DMS 273 (cell line): Measurements from ENCODE around the gene LCN6.
"Not testable (repeated sequence)": the region's sequence is repeated elsewhere in the genome, so short reads cannot be mapped to it uniquely, and the experiment has no call there.

ENCODE experiments used
- DNase-seq: peaks from one replicate; lab custom pipeline; 2025; ENCODE audit not compliant: unreplicated experiment; lab: John Stamatoyannopoulos, UW

The LCN6 gene, protein sequence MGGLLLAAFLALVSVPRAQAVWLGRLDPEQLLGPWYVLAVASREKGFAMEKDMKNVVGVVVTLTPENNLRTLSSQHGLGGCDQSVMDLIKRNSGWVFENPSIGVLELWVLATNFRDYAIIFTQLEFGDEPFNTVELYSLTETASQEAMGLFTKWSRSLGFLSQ

DNA sequence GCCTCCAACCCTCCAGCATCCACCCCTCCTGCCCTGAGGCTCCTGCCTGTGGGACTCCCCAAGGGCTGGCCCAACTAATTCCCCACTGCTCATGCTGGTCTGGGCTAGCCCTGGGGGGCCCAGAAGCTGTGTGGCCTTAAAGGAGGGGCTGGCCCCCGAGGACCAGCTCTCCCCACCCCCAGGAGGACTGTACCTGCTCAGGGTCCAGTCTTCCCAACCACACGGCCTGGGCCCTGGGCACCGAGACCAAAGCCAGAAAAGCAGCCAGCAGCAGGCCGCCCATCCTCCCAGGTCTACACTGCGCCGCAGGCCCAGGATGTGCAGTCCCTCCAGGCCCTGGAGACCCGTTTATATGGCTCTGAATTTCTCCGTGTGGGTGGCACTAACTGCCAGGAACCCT lies at the start of gene LCN6:
Gene LCN6 (minus strand): TSS at position 325 of the 400 bp plus-strand sequence. CDS start 42 bp downstream, at position 283.
- DNase-seq, result no peak

DNA sequence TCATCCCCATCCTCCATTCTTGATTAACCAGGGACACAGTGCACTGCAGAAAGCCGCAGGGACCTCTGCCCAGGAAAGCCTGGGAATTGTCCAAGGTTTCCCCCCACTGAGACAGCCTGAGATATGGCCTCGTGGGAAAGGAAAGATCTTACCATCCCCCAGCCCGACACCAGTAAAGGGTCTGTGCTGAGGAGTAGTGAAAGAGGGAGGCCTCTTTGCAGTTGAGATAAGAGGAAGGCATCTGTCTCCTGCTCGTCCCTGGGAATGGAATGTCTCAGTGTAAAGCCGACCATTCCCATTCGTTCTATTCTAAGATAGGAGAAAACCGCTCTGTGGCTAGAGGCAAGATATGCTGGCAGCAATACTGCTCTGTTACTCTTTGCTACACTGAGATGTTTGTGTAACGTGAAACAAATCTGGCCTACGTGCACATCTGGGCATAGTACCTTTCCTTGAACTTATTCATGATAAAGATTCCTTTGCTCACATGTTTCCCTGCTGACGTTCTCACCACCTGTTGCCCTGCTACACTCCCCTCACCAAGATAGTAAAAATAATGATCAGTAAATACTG lies 48.5 kb upstream of the LCN6 start:
- DNase-seq, result peak; percentile 61

DNA sequence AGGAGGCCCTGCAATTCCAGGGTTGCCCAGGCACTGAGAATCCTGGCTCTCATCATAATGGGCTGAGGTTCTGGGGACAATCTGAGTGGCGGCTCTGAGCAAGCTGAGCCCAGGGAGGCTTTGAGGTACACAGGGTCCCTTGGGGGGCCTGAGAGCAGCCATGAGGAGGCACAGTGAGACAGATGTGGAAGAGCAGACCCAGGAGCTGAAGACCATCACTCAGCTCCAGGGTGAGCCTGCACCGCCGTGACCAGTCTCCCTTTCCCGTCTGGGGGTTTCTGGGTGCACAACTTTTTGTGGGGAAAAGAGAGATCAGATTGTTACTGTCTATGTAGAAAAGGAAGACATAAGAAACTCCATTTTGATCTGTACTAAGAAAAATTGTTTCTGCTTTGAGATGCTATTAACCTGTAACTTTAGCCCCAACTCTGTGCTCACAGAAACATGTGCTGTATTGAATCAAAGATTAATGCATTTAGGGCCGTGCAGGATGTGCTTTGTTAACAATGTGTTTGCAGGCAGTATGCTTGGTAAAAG lies 48.0 kb upstream of the LCN6 start, which contains the start of gene CCDC183:
Gene CCDC183 (plus strand): TSS at position 101 of the 537 bp plus-strand sequence. CDS start 60 bp downstream, at position 161.
- no peak for DNase-seq

DNA sequence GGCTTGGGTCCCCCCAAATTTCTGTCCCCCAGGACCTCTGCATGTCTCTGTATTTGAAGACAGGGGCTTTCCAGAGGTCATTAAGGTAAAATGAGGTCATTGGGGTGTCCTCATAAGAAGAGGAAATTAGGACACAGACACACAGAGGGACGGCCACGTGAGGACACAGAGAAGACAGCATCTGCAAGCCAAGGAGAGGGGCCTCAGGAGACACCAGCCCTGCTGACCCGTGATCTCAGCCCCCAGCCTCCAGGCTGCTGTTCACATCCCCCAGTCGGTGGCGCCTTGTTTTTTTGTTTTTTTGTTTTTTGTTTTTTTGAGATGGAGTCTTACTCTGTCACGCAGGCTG lies 46.6 kb upstream of the LCN6 start:
- no peak for DNase-seq

DNA sequence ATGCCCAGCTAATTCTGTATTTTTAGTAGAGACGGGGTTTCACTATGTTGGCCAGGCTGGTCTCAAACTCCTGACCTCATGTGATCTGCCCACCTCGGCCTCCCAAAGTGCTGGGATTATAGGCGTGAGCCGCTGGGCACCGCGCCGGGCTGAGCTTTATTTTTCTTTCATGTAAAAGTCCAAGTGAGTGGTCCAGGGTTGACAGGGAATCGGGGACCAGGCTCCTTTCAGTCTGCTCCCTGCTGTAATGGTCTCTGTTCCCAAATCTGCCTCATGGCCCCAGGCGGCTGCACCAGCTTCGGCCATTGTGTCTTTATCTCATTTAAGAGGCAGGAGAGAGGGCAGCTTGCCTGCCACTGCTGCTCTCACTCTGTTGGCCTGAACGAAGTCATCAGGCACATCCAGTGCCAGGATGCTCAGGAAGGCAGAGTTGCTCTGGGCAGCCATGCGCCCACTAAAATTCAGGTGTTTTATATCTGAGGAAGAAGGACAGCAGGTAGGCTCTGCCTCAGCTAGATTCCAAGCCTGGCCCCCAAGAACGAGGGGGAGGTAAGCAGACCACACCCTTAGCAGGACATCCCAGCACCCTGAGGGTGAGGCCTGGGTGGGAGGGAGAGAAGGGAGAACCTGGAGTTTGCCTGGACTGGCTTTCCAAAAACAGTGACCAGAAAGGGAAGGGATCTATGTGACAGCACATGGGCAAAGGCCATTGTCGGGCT lies 46.1 kb upstream of the LCN6 start:
- DNase-seq, result no peak

DNA sequence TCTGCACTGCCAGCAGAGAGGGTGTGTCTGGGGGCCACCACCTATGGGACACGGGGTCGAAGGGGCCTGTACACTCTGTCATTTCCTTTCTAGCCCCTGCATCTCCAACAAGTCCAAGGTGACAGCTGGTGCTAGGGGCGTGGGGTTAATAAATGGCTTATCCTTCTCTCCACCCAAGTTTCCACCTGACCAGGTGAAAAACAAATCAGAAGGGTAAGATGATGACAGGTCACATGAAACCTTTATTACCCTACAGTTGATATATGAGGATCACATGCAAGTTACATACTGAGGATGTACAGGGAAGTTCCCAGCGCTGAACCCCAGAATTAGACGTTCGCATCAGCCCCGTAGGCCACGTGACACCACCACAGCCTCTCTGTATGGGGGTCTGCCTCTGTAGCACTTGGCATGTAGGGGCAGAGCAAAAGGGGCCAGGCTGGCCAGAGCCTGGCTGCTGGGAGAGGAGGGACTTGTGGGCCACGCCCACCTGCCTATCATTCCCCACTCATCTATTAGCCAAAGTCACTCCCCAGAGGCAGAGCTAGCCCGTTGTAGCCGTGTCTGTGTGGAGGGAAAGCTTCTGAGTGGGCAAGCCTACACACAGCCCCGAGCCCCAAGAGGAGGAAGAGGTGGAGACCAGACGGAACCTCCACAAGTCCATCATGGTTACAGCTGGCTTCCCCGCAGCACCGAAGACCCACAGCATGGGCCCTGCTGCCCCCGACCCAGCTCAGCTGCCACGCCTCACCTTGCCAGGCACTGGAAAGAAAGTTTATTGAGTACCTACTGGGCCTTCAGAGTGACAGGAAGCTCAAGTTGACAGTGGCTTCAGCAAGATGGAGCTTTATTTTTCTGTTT lies 45.0 kb upstream of the LCN6 start:
- DNase-seq, result peak; percentile 49

DNA sequence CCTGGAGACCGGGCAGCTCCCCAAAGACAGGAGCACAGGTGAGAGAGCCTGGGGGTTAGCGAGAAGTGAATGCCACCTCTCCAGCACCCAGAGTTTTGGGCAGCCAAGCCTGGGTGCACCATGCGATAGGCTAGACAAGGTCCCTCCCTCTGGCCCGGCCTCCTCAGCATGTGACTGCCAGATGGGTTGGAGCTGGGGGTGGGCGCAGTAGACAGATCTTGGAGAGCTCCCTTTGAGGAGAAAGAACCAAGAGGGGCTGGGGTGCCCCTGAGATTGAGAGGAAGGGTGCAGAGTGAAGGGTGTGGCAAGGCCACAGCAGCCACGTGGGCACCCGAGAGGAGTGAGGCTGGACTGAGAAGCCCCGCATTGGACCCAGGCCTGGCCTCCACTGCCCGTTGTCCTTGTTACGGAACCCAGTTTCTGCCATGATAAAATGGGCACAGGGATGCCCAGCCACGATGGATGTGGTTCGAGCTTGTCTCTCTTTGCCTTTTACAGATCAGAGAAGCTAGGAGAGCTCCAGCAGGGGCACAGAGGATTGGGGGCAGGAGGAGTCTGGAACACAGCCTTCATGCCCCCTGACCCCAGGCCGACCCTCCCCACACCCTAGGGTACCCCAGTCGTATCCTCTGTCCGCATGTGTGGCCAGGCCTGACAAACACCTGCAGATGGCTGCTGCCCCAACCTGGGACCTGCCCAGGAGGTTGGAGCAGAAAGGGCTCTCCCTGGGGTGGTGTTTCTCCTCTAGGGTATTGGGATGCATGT lies 44.2 kb upstream of the LCN6 start:
- DNase-seq, result no peak

DNA sequence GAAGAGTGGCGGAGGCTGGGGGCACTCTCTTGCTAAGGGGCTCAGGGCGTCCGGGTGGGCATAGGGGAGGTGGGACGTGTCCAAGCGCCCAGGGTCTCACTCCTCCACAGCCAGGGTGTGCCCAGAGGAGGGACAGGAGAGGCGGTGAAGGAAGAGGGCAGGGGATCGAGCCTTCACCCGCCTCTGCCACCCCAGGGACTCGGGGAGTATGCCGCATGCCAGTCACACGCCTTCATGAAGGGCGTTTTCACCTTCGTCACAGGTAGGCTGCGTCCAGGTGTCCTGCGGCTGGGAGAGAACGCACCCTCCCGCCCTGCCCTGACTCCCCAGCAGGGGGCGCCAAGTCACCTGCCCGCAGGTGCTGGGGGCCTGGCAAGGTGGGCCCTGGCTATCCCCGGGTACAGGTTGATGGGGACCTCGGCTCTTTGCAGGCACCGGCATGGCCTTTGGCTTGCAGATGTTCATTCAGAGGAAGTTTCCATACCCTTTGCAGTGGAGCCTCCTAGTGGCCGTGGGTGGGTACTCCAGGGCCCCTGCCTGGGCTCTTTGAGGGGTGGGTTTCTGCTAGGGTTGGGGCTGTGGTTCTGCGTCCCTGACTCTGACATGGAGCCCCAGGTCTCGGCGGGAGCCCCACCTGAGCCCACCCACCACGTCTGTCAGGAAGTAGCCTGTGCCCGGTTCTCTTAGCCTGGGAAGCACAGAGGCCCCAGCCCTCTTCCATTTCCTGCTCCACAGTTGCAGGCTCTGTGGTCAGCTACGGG lies 43.4 kb upstream of the LCN6 start:
- DNase-seq, result peak; percentile 64

DNA sequence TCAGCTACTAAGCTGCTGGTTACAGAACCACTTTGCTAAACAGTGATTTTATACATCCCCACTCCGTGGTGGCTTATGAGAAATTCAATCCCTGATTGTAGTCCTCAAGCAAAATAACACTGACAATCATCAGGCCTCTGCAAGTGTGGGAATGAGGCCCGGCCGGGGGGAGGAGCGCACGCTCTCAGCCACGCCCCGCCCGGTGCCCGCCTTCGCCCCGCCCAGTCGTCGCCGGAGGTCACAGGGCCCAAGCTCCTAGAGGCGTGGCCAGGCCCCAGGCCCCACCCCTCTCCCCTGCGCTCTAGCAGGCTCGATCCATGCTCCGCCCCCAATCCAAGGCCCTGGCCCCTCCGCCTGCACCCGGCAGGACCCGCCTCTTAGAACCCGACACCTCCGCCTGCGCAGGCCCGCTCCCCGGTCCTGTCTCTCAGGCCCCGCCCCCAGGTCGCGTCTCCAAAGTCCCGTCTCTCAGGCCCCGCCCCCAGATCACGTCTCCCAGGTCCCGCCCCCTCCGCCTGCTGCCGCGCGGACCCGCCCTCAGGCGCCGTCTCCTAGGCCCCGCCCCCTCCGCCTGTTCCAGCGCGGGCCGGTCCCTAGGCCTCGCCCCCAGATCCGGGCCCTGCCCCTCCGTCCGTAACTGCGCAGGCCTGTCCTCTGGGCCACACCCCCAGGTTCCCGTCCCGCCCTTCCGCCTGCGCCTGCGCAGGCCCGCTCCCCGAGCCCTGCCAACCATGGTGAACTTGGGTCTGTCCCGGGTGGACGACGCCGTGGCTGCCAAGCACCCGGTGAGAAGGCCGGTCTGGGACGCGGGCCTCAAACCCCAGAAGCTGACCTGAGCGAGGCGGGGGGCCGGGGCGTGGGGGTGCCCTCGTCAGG lies 42.6 kb upstream of the LCN6 start, which contains the start of gene TMEM141:
Gene TMEM141 (plus strand): TSS at position 705 of the 876 bp plus-strand sequence. CDS start 27 bp downstream, at position 732.
- peak; percentile 100 for DNase-seq

DNA sequence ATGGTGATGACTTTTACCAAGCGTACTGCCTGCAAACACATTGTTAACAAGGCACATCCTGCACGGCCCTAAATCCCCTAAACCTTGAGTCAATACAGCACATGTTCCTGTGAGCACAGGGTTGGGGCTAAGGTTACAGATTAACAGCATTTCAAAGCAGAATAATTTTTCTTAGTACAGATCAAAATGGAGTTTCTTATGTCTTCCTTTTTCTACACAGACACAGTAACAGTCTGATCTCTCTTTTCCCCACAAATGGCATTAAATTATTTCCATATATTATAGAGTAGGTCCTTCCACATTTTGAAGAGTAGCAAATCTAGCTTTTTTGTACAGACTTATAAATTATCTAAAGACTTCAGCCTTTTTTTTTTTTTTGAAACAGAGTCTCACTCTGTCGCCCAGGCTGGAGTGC lies 41.2 kb upstream of the LCN6 start:
- DNase-seq, result no peak

DNA sequence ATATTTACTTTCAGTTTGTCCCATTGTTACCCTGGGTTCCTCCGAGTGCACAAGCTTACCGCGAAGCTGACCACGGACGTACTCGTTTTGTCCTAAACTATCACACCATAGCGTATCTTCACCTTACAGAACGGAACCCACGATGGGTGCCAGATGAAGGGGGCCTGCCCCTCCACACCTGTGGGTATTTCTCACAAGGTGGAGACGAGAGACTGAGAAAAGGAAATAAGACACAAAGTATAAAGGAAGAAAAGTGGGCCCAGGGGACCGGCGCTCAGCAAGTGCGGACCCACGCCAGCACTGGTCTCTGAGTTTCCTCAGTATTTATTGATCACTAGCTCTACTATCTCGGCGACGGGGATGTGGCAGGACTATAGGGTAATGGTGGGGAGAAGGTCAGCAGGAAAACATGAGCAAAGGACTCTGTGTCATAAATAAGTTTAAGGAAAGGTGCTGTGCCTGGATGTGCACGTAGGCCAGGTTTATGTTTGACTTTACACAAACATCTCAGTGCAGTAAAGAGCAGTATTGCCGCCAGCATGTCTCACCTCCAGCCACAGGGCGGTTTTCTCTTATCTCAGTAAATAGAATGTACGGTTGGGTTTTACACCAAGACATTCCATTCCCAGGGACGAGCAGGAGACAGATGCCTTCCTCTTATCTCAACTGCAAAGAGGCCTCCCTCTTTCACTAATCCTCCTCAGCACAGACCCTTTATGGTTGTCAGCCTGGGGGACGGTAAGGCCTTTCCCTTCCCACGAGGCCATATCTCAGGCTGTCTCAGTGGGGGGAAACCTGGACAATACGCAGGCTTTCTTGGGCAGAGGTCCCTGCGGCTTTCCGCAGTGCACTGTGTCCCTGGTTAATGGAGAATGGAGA lies 40.6 kb upstream of the LCN6 start:
- DNase-seq, result not testable (repeated sequence)

DNA sequence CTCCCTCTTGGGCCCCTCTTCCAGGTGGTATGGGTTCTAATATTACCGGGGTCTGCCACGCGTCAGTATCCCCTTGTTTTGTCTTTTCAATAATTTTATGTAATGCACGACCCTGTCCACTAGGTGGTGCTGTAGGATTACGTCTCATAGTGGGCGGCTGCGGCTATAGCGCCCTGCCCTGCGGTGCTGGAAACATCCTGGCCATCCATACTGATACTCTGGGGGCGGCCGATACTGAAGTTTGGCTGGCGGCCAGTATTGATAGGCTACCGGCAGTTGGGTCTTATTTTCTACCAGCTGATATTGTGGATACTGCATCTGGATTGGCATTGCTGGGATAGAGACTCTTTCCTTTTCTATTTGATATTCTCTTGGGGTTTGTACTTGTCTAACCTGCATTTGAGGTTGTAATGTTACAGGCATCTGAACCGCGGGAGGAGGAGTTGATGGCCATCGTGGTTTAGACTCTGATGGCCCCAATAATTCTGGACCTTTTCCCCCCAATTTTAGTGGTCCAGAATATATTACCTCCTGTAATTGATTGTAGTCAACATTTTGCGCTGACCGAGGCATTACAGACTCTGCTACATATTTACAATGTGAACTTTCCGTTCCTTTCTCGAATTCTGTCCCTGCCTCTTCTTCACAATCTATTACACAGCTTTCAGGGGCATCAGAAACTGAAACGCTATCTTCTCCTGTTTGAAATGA lies 39.5 kb upstream of the LCN6 start:
- peak; percentile 84 for DNase-seq

DNA sequence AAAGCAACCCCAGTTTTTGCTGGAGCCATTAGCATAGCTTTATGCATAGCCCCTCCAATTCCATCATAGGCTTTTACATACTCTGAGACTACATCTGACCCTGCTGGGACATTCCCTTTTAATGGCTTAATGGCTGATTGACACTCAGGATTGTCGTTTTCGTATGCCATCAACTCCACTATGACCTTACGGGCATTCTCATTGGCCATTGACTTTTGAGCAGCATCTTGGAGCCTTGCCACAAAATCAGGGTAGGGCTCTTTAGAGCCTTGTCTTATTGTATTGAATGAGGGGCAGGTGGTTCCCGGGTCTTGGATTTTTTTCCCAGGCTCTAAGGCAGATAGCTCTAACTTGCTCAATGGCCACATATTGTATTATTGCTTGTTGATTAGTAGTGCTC lies 38.7 kb upstream of the LCN6 start:
- DNase-seq, result not testable (repeated sequence)

DNA sequence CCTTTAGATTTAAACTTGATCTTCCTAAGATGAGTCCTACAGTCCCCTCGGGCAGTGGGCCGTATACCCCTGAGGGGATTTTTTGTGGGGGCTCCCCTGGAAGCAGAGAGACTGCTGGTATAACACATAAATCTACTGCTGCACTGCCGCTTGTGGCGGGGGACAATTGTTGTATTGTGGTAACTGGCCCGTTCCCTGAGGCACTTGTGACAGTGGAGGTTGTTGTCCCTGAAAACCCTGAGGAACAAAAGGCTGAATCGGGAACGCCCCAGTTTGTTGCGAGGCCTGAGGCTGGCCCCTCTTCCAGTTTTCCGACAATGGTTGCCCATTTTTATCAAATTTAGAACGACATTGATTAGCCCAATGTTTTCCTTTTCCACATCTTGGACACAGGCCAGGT lies 38.1 kb upstream of the LCN6 start:
- no peak for DNase-seq

DNA sequence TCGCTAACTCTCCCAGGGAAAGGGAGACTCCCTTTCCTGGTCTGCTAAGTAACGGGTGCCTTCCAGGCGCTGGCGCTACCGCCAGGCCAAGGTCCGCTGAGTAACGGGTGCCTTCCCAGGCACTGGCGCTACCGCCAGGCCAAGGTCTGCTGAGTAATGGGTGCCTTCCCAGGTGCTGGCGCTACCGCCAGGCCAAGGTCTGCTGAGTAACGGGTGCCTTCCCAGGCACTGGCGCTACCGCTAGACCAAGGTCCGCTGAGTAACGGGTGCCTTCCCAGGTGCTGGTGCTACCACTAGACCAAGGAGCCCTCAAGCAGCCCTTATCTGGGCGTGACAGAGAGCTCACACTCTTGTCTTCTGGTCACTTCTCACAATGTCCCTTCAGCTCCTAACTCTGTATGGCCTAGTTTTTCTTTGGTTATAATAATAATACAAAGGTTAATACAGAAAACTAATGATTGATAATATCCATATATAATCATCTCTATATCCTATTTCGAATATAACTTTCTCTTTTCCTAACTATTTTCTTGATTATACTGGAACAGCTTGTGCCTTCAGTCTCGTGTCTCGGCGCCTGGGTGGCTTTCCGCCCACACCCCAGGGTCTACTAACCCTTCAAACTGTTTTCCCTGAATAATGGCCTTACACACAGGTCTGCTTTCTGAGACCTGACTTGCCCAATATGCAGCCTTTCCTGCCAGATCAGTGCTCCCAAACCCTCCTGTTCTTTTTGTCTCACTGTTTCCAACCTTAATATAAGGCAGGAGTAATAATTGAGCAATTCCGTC lies 37.4 kb upstream of the LCN6 start:
- not testable (repeated sequence) for DNase-seq

DNA sequence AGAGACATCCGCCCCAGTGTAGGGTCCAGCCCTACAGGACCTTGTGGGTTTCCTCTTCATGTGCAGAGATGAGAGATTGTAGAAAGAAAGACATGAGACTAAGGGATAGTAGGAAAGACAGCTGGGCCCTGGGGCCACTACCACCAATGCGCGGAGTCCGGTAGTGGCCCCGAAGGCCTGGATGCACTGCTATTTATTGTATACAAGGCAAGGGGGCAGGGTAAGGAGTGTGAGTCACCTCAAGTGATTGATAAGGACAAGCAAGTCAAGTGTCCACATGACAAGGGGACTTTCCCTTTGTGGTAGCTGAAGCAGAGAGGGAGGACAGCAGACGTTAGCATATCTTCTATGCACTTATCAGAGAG lies 36.7 kb upstream of the LCN6 start:
- DNase-seq, result no peak
